ENCODE data around the gene TSPAN13. TPM values are rescaled to one million over a fixed set of nuclear protein-coding genes. Genes with fewer than 3 reads are reported as not detected.

Gene TSPAN13
- total RNA-seq, 3 donors from 2014 or later = 10.2 to 73.8 (median 42.6) TPM

DNA sequence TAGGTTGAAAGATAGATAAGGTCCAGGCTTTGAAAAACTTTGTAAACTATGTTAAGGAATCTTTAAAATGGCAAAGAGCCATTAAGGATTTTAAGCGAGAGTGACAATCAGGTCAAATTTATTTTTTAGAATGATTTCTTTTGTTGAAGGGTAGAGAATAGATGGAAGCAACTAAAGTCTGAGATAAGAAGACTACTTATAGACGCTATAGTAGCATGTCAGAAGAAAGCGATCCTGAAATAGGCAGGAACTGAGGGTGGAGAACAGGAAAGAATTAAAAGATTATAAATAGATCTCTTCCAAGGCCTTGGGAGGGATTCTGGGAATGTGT is 13.0 kb upstream of the TSPAN13 start:
- intact Hi-C loops (cut with DNase I; ENCODE audit: low total_unique reads) = no loop called here
- DNase-seq (ENCODE audit: low spot score in 2 of 2) = no peak
- H3K9me3 ChIP-seq = no peaks in the 10 kb centered on the region
- H3K27me3 ChIP-seq = no peaks in the 10 kb centered on the region
- H3K4me1 ChIP-seq = no peaks in the 10 kb centered on the region
- H3K36me3 ChIP-seq = no peaks in the 10 kb centered on the region
- H3K27ac ChIP-seq = no peak overlapping the region
- TF ChIP-seq POLR2A (IDR thresholded peaks at IDR 0.05) (no peak), POLR2AphosphoS5 (IDR thresholded peaks at IDR 0.05) (no peak)
- TF ChIP-seq, protein P1, sequence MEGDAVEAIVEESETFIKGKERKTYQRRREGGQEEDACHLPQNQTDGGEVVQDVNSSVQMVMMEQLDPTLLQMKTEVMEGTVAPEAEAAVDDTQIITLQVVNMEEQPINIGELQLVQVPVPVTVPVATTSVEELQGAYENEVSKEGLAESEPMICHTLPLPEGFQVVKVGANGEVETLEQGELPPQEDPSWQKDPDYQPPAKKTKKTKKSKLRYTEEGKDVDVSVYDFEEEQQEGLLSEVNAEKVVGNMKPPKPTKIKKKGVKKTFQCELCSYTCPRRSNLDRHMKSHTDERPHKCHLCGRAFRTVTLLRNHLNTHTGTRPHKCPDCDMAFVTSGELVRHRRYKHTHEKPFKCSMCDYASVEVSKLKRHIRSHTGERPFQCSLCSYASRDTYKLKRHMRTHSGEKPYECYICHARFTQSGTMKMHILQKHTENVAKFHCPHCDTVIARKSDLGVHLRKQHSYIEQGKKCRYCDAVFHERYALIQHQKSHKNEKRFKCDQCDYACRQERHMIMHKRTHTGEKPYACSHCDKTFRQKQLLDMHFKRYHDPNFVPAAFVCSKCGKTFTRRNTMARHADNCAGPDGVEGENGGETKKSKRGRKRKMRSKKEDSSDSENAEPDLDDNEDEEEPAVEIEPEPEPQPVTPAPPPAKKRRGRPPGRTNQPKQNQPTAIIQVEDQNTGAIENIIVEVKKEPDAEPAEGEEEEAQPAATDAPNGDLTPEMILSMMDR (IDR thresholded peaks at IDR 0.05) = no peak
- no peak overlapping the region for H3K4me3 ChIP-seq

DNA sequence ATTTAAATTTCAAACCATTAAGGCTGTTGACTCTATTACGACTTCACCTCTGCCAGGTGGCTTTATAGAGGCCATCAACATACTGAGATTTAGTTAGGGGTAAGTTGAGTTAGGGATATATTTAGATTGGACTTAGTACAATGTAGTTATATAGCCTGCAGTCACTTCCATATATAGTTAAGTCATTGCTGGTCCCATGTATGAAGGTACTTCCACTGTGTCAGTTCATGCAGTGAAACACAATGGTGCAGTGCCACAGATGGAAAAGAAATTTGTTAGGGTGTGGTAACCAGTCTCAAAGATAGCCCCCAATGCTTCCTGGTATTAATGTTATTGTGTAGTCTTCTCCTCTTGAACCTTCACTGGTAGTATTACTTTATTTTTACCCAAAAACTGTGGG is 12.6 kb upstream of the TSPAN13 start:
- no peaks in the 10 kb centered on the region for H3K27me3 ChIP-seq
- no peak for DNase-seq (ENCODE audit: low spot score in 2 of 2)
- H3K36me3 ChIP-seq = no peaks in the 10 kb centered on the region
- TF ChIP-seq POLR2AphosphoS5 (IDR thresholded peaks at IDR 0.05) = no peak
- TF ChIP-seq, protein P1 (IDR thresholded peaks at IDR 0.05) = no peak
- no peak for TF ChIP-seq POLR2A (IDR thresholded peaks at IDR 0.05)
- H3K27ac ChIP-seq = no peak overlapping the region
- H3K4me1 ChIP-seq = no peaks in the 10 kb centered on the region
- H3K4me3 ChIP-seq = no peak overlapping the region
- intact Hi-C loops (cut with DNase I; ENCODE audit: low total_unique reads) = no loop called here
- no peaks in the 10 kb centered on the region for H3K9me3 ChIP-seq

DNA sequence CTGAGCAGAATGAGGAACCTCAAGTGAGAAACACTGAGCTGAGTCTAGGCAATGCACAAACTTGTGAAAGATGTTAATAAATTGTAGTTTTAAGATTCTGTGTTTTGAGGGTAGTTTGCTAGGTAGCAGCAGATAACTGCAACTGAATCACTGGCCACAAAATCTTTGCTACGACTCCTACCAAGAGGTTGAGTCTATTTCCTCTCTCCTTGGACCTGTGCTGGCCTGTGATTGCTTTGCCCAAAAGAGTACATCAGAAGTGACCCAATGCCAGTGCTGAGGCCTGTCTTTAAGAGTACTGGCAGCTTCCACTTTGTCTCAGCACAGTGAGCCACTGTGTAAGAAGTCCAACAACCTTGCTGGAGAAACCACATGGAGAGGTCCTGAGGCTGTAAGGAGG is 11.9 kb upstream of the TSPAN13 start:
- no peaks in the 10 kb centered on the region for H3K27me3 ChIP-seq

DNA sequence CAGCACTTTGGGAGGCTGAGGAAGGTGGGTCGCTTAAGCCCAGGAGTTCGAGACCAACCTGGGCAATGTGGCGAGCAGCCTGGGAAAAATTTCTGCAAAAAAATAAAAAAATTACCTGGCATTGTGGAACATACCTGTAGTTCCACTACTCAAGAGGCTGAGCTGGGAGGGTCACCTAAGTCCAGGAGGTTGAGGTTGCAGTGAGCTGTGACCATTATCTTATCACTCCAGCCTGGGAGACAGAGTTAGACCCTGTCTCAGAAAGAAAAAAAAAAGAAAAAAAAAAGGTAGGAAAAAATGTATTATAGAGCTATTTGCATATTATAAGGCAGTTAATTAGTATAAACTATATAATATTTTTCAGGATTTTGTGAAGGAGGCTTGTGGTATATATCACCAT is 11.0 kb upstream of the TSPAN13 start:
- TF ChIP-seq, protein P1 (IDR thresholded peaks at IDR 0.05) = no peak
- TF ChIP-seq POLR2AphosphoS5 (IDR thresholded peaks at IDR 0.05) (no peak), POLR2A (IDR thresholded peaks at IDR 0.05) (no peak)

More for the DNA sequence above, 11.9 kb upstream of the TSPAN13 start:
- H3K27ac ChIP-seq = no peak overlapping the region
- TF ChIP-seq, protein P1 (IDR thresholded peaks at IDR 0.05) = no peak
- TF ChIP-seq POLR2A (IDR thresholded peaks at IDR 0.05) (no peak), POLR2AphosphoS5 (IDR thresholded peaks at IDR 0.05) (no peak)
- no peak overlapping the region for H3K4me3 ChIP-seq
- no peaks in the 10 kb centered on the region for H3K4me1 ChIP-seq
- intact Hi-C loops (cut with DNase I; ENCODE audit: low total_unique reads) = no loop called here
- H3K9me3 ChIP-seq = no peaks in the 10 kb centered on the region
- no peaks in the 10 kb centered on the region for H3K36me3 ChIP-seq
- DNase-seq (ENCODE audit: low spot score in 2 of 2) = no peak

DNA sequence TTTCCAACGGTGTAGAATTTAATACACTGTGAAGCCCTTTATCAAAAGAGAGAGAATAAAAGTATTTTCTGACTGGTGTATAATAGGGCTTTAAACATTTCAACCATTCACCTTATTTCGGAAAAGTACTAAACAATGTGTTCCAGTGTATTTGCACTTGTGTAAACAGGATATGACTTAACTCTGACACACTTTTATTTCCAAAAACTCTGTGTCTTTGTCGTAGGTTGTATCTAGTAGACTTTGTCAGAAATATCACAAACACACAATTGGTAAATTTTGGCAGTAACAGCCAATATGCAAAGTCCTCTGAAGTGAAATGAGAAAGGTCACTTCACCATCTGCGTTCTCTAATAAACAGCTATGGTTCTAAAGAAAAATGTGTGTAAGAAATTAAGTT is 10.3 kb upstream of the TSPAN13 start:
- intact Hi-C loops (cut with DNase I; ENCODE audit: low total_unique reads) = no loop called here
- TF ChIP-seq POLR2A (IDR thresholded peaks at IDR 0.05) (no peak), POLR2AphosphoS5 (IDR thresholded peaks at IDR 0.05) (no peak)
- TF ChIP-seq, protein P1 (IDR thresholded peaks at IDR 0.05) = no peak
- no peaks in the 10 kb centered on the region for H3K36me3 ChIP-seq
- H3K27ac ChIP-seq = no peak overlapping the region
- no peaks in the 10 kb centered on the region for H3K9me3 ChIP-seq
- H3K4me3 ChIP-seq = no peak overlapping the region
- DNase-seq (ENCODE audit: low spot score in 2 of 2) = no peak
- no peaks in the 10 kb centered on the region for H3K27me3 ChIP-seq
- H3K4me1 ChIP-seq = no peaks in the 10 kb centered on the region

More for the DNA sequence above, 11.0 kb upstream of the TSPAN13 start:
- Histone ChIP-seq H3K27me3 (no peaks in the 10 kb centered on the region), H3K27ac (no peak overlapping the region), H3K9me3 (no peaks in the 10 kb centered on the region), H3K4me3 (no peak overlapping the region), H3K36me3 (no peaks in the 10 kb centered on the region), H3K4me1 (no peaks in the 10 kb centered on the region)
- DNase-seq (ENCODE audit: low spot score in 2 of 2) = no peak
- intact Hi-C loops (cut with DNase I; ENCODE audit: low total_unique reads) = no loop called here
